Small intestine (tissue), 7 donors: ENCODE data around the gene ZDHHC14. TPM values are rescaled to one million over a fixed set of nuclear protein-coding genes. Genes with fewer than 3 reads are reported as not detected.

Source experiments
- DNase-seq, 2 donors: peaks; one replicate each; pipeline versions ENCODE4 v3.0.0 to v3.0.0-alpha.2; 2013
- FAIRE-seq: peaks from 2 replicates; lab custom pipeline; 2012; peaks lifted over from hg19 to GRCh38; lab: Jason Lieb, UNC
- H3K27ac ChIP-seq, 3 donors: one replicate each; pipeline ENCODE4 v1.5.1; 2013; ENCODE audit warnings: low read length in 2 of 3, mild to moderate bottlenecking in 2 of 3, control low read depth in 1 of 3, inconsistent platforms in 1 of 3, low read depth in 1 of 3, moderate library complexity in 1 of 3
- H3K27me3 ChIP-seq, 3 donors: one replicate each; pipeline ENCODE4 v1.6.1; 2013; ENCODE audit warnings: low read length in 3 of 3, inconsistent platforms in 1 of 3; ENCODE audit not compliant: control insufficient read depth in 3 of 3, insufficient read depth in 3 of 3
- H3K36me3 ChIP-seq, 3 donors: one replicate each; pipeline ENCODE4 v1.6.1; 2013; ENCODE audit warnings: low read length in 3 of 3, inconsistent platforms in 1 of 3, low read depth in 1 of 3, mild to moderate bottlenecking in 1 of 3, moderate library complexity in 1 of 3; ENCODE audit not compliant: control insufficient read depth in 3 of 3, insufficient read depth in 2 of 3
- H3K4me1 ChIP-seq, 3 donors: one replicate each; pipeline ENCODE4 v1.6.1; 2013; ENCODE audit warnings: low read length in 2 of 3, inconsistent platforms in 1 of 3, low read depth in 1 of 3, mild to moderate bottlenecking in 1 of 3, moderate library complexity in 1 of 3; ENCODE audit not compliant: control insufficient read depth in 3 of 3, insufficient read depth in 2 of 3
- H3K4me3 ChIP-seq, 3 donors: one replicate each; pipeline ENCODE4 v1.5.1; 2013; ENCODE audit warnings: low read length in 3 of 3, control low read depth in 1 of 3, inconsistent platforms in 1 of 3, low read depth in 1 of 3, mild to moderate bottlenecking in 1 of 3, moderate library complexity in 1 of 3
- H3K9me3 ChIP-seq, 2 donors: one replicate each; pipeline ENCODE4 v1.6.1; 2013; ENCODE audit warnings: low read depth in 1 of 2, low read length in 1 of 2; ENCODE audit not compliant: control insufficient read depth in 2 of 2, insufficient read depth in 1 of 2
- WGBS, 3 donors: extraction: QIAGEN DNeasy Blood & Tissue Kit; methylation state at CpG; one replicate each; pipeline ENCODE4 v1.1.7; 2013; 5-methylcytosine and 5-hydroxymethylcytosine counted together
- polyA plus RNA-seq, 4 donors: library from polyadenylated mRNA; stranded (reverse) in 3 of 4; unstranded in 1 of 4; fragments of 200-250 nt in 3 of 4; fragments of 120-200 nt in 1 of 4; gene quantifications; one replicate each; pipeline versions ENCODE4 v1.2.1 to v1.2.3, GENCODE V29; 2013
- donor health status: healthy with polysubstance abuse.
- donor health status: control.
- donor health status: control.
- donor health status: Bipolar disorder and iron deficiency.
- donor health status: healthy.

ZDHHC14 gene
- polyA plus RNA-seq, 4 donors: 3.4 to 27.7 (median 10.3) TPM

DNA sequence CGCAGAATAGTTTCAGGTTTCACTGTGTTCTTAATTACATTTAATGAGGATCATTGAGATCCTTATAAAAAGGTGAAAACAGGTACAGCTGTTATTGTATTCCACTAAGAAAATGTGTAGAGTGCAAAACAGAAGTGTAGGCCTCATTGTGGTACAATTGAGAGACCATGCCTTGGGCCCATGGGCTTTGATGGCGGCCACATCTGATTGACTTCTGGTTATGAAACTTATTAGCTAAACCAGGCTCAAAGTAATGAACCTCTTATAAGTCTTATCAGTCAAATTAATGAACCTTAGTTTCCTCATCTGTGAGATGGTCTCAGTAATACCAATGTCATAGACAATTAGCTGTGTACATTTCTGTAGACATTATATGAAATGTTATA lies 148.7 kb downstream of the ZDHHC14 start:
- Histone ChIP-seq H3K9me3 (peaks cover 0 to 3% of the 10 kb centered on the region in 2 donors), H3K27ac (peak overlapping the region in 1 of 3 donors; percentile 91), H3K4me3 (no peak overlapping the region), H3K36me3 (peaks cover 0 to 7% (median 2%) of the 10 kb centered on the region in 3 donors), H3K27me3 (no peaks in the 10 kb centered on the region), H3K4me1 (peaks cover 0 to 47% (median 11%) of the 10 kb centered on the region in 3 donors)
- FAIRE-seq (no peak), DNase-seq (no peak)
- WGBS, 3 donors: 95 to 98% (median 97%) methylated on average over 2 of the region's 2 CpGs

DNA sequence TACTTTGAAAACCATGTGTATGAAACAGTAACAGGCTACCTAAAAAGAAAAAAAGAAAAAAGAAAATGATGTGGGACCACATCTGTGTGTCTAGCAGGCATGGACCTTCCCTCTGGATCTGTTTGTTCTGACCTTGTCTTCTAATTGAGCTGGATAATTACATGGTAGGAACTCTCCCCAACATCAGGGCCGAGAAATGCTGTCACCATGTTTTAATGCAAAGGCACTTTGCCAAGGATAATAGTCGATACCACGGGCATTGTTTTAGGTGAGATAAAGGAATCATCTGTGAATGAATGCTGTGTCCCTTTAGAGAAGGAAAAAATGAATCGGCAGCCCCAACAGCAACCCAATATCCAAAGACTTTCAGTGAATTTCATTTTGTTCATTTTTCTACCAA lies 149.1 kb downstream of the ZDHHC14 start:
- H3K27me3 ChIP-seq: no peaks in the 10 kb centered on the region
- H3K4me3 ChIP-seq: no peak overlapping the region
- peak overlapping the region in 1 of 3 donors; percentile 91 for H3K27ac ChIP-seq
- FAIRE-seq (no peak), DNase-seq (no peak)
- peaks cover 0 to 7% (median 0%) of the 10 kb centered on the region in 3 donors for H3K36me3 ChIP-seq
- no peaks in the 10 kb centered on the region for H3K9me3 ChIP-seq
- peaks cover 3 to 52% (median 14%) of the 10 kb centered on the region in 3 donors for H3K4me1 ChIP-seq
- WGBS, 3 donors: 63 to 78% (median 71%) methylated on average over 4 of the region's 4 CpGs

DNA sequence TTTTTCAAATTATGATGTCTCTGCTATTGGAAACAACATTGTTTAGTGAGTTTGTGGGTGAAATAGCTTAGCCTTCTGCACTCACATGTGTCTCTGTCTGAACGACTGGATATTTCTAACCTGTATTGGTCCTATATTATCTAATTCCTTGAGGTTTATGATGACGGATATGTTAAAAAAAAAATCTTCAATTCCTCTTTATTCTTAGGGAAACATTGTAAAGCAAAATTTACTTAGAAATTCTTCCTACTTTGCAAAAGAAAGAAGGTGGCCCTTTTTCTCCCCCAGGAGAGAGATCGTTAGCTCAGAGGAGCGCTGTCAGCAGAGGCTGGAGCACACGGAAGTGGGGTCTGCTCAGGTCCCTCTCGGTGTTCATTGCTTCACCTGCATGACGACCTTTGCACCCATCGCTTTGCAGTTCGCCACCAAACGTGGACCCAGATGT lies 149.8 kb downstream of the ZDHHC14 start:
- H3K27me3 ChIP-seq: no peaks in the 10 kb centered on the region
- H3K9me3 ChIP-seq: no peaks in the 10 kb centered on the region
- FAIRE-seq: no peak
- peak overlapping the region; percentile 85 to 91 (median 89) for H3K27ac ChIP-seq
- peaks cover 0 to 7% (median 0%) of the 10 kb centered on the region in 3 donors for H3K36me3 ChIP-seq
- peaks cover 4 to 55% (median 17%) of the 10 kb centered on the region in 3 donors for H3K4me1 ChIP-seq
- DNase-seq: no peak
- 18 to 63% (median 51%) methylated on average over 10 of the region's 10 CpGs for WGBS, 3 donors
- H3K4me3 ChIP-seq: no peak overlapping the region

DNA sequence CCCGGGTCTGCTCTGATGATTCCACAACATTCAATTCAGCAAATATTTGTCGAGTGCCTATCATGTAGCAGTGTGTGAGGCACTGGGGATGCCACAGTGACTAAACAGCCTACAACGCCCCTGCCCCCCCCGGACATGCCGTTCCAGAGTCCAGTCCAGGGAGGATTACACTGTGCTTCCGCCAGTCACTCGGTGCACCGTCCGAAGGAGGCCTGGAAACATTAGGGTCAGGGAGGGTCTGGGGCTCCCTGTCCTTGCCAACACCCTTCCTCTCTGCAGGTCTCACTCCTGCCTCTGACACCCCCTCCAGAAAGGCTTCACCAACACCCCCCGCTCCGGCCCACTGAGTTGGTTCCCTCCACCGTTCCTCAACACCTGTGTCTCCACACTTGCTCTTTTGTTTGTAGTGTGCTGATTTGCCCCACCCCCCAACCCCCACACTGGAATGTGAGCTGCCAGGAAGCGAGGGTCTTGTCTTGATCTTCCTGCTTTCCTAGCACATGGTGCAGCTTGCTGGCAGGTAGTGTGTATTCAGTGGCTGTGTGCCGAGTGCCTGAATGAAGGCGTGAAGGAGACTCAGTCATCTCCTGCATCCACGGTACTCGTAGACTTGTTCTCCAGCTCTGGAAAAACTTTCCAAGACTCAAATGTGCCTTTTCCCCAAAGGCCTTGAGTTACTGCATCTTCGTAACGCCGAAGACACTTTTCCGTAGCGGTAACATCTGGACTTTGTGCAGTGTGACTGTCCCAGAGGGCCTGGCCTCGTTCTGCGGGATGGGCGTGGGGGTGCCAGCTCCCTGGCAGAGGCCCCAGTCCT lies 150.4 kb downstream of the ZDHHC14 start:
- peaks cover 4 to 59% (median 17%) of the 10 kb centered on the region in 3 donors for H3K4me1 ChIP-seq
- WGBS, 3 donors: 20 to 65% (median 48%) methylated on average over 25 of the region's 25 CpGs
- H3K36me3 ChIP-seq: peaks cover 0 to 5% (median 0%) of the 10 kb centered on the region in 3 donors
- H3K9me3 ChIP-seq: no peaks in the 10 kb centered on the region
- peak overlapping the region; percentile 85 to 91 (median 89) for H3K27ac ChIP-seq
- peak overlapping the region in 1 of 3 donors; percentile 18 for H3K4me3 ChIP-seq
- DNase-seq (peak; percentile 94 to 95), FAIRE-seq (no peak)
- no peaks in the 10 kb centered on the region for H3K27me3 ChIP-seq

DNA sequence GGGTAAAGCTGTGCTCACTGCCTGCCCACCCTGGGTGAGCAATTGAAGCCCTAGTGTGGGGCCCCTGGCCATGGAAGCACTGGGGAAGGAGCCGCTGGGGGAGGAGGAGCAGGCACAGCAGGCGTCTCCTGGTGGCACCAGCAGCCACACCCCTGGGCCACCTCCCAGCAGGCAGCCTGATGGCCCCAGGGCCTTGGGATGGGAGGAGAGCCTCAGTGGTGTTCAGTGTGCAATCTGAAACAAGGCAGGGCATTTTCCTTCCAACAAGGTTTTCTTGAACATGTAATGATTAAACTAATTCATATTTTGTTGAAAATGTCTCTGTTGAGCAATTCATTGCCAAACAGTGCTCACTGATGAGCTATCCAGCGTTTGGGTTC lies 151.0 kb downstream of the ZDHHC14 start:
- H3K36me3 ChIP-seq: no peaks in the 10 kb centered on the region
- no peak overlapping the region for H3K4me3 ChIP-seq
- H3K9me3 ChIP-seq: no peaks in the 10 kb centered on the region
- H3K27me3 ChIP-seq: no peaks in the 10 kb centered on the region
- peak overlapping the region; percentile 85 to 91 (median 89) for H3K27ac ChIP-seq
- DNase-seq: no peak
- WGBS, 3 donors: 38 to 79% (median 71%) methylated on average over 3 of the region's 3 CpGs
- peaks cover 4 to 60% (median 14%) of the 10 kb centered on the region in 3 donors for H3K4me1 ChIP-seq
- no peak for FAIRE-seq

DNA sequence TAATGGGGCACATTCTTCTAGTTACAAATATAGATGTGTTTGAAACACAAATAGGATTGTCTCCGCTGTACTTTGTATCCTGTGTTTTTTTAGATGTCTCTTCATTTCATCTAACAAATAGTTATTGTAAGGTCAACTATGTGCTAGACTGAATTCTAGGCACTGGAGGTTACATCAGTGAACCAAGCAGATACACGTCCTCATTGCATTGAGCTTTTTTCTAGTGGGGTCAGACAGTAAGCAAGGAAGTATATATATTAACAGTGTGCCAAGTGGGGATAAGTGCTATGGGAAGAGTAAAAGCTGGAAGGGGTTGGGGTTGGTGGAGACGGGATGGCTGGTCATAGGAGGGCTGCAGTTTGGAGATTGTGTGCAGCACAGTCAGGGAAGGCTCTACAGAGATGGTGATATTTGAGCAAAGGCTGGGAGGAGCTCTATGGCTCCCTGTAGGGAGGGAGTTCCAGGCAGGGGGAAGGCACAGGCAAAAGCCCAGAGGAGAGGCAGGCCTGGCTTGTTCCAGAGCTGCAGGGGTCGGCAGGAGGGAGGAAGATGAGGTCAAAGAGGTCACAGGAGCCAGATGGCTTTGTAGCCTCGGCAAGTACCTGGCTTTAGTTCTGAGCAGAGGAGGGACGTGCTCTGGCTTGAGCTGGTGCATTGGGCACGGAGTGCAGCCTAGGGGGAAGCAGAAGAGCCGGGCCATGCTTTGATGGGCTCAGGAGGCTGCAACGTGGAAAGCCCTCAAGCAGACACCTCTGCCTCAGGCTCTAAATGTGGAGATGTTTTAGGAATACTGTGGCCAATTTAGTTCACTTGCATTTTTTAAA lies 152.3 kb downstream of the ZDHHC14 start:
- H3K27ac ChIP-seq: peak overlapping the region in 1 of 3 donors; percentile 39
- no peak for FAIRE-seq
- H3K4me1 ChIP-seq: peaks cover 6 to 63% (median 16%) of the 10 kb centered on the region in 3 donors
- 76 to 80% (median 77%) methylated on average over 9 of the region's 9 CpGs for WGBS, 3 donors
- no peak for DNase-seq
- H3K36me3 ChIP-seq: peaks cover 0 to 3% (median 0%) of the 10 kb centered on the region in 3 donors
- H3K9me3 ChIP-seq: no peaks in the 10 kb centered on the region
- H3K27me3 ChIP-seq: no peaks in the 10 kb centered on the region
- no peak overlapping the region for H3K4me3 ChIP-seq

DNA sequence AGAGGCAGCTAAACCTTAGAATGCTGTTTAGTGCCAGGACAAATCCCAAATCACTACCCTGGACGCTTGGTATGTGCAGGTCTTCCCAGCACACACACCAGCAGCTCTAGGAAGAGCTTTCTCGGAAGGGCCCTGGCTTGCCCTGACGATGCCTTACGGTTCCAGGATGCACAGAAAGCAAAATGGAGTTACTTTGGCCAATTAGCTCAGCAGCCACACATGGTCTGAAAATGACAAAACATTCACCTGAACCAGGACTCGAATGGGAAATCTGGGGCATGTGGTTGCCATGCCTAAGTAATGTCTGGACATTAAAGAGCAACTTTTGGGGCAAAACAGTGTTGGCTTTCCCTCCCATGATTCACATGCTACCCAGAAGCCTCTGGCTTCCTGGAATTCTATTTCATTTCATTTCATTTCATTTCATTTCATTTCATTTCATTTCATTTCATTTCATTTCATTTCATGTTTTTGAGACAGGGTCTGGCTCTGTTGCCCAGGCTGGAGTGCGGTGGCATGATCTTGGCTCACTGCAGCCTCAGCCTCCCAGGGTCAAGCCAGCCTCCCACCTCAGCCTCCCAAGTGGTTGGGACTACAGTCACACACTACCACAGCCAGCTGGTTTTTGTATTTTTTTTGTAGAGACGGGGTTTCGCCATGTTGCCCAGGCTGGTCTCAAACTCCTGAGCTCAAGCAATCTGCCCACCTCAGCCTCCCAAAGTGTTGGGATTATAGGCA lies 153.3 kb downstream of the ZDHHC14 start:
- 95 to 97% (median 96%) methylated on average over 8 of the region's 8 CpGs for WGBS, 3 donors
- DNase-seq (no peak), FAIRE-seq (no peak)
- peak overlapping the region in 2 of 3 donors; percentile 66 to 93 for H3K27ac ChIP-seq
- no peaks in the 10 kb centered on the region for H3K27me3 ChIP-seq
- H3K36me3 ChIP-seq: peaks cover 0 to 9% (median 0%) of the 10 kb centered on the region in 3 donors
- H3K4me1 ChIP-seq: peaks cover 9 to 70% (median 24%) of the 10 kb centered on the region in 3 donors
- H3K9me3 ChIP-seq: no peaks in the 10 kb centered on the region
- H3K4me3 ChIP-seq: no peak overlapping the region
